Caco-2 (cell line): ENCODE measurements around the gene AXIN1. TPM values are rescaled to one million over a fixed set of nuclear protein-coding genes. Genes with fewer than 3 reads are reported as not detected.
"Not testable (repeated sequence)": the region's sequence is repeated elsewhere in the genome, so short reads cannot be mapped to it uniquely, and the experiment has no call there.

Experiments
- BruUV-seq: library from RNA; stranded (reverse); fragments of 400-500 nt; replicated peaks from 2 replicates; lab custom pipeline; 2021; lab: Mats Ljungman, UMichigan
- CTCF ChIA-PET: fragments of 300-600 bp; sonication (Branson Sonifier 250); formaldehyde crosslinking; loops from one replicate; lab custom pipeline; 2022; ENCODE audit warnings: antibody characterized with exemption; lab: Charles Lee
- POLR2A ChIA-PET: fragments of 300-600 bp; sonication (Branson Sonifier 250); formaldehyde crosslinking; loops from one replicate; lab custom pipeline; 2022; ENCODE audit warnings: antibody characterized with exemption; lab: Charles Lee
- DNase-seq, 2 experiments: peaks; one replicate each; pipeline versions ENCODE4 v3.0.0 to v3.0.0-alpha.2; 2020 to 2022
- H3K27me3 ChIP-seq: replicated peaks from 2 replicates; pipeline ENCODE4 v1.6.0; 2011; ENCODE audit warnings: low read length; ENCODE audit not compliant: control insufficient read depth, insufficient read depth
- H3K36me3 ChIP-seq: 2 replicates; pipeline ENCODE4 v1.5.1; 2011; ENCODE audit warnings: low read length; ENCODE audit not compliant: control insufficient read depth, insufficient read depth
- H3K4me1 ChIP-seq: fragments of 250-450 bp; sonication (Bioruptor Pico); 2 replicates; pipeline ENCODE4 v1.5.1; 2020; ENCODE audit warnings: mild to moderate bottlenecking
- H3K4me3 ChIP-seq: 2 replicates; pipeline ENCODE4 v1.5.1; 2011; ENCODE audit warnings: low read depth, mild to moderate bottlenecking, control low read depth, low read length
- H3K9me3 ChIP-seq: fragments of 250-450 bp; sonication (Bioruptor Pico); 2 replicates; pipeline ENCODE4 v1.5.1; 2020; ENCODE audit warnings: mild to moderate bottlenecking, moderate library complexity
- H3K27ac Mint-ChIP-seq: one replicate; pipeline ENCODE4 v1.8.0; 2022; ENCODE audit warnings: mixed read lengths; ENCODE audit not compliant: unreplicated experiment
- H3K27me3 Mint-ChIP-seq: one replicate; pipeline ENCODE4 v1.8.0; 2022; ENCODE audit warnings: mixed read lengths; ENCODE audit not compliant: insufficient read depth, unreplicated experiment
- H3K36me3 Mint-ChIP-seq: one replicate; pipeline ENCODE4 v1.8.0; 2022; ENCODE audit warnings: mild to moderate bottlenecking, mixed read lengths; ENCODE audit not compliant: insufficient read depth, unreplicated experiment
- H3K4me1 Mint-ChIP-seq: one replicate; pipeline ENCODE4 v1.8.0; 2022; ENCODE audit warnings: low read depth, mixed read lengths; ENCODE audit not compliant: unreplicated experiment
- H3K4me3 Mint-ChIP-seq: one replicate; pipeline ENCODE4 v1.8.0; 2022; ENCODE audit warnings: mild to moderate bottlenecking, moderate library complexity, mixed read lengths; ENCODE audit not compliant: unreplicated experiment
- H3K9me3 Mint-ChIP-seq: one replicate; pipeline ENCODE4 v1.8.0; 2022; ENCODE audit warnings: mixed read lengths; ENCODE audit not compliant: unreplicated experiment
- intact Hi-C: fragments of 100-400 bp; cut with micrococcal nuclease; formaldehyde crosslinking; loops from one replicate; pipeline ENCODE4 v1.10.0; 2022; ENCODE audit not compliant: unreplicated experiment
- total RNA-seq: library from RNA; stranded (reverse); gene quantifications from 2 replicates; pipeline ENCODE4 v1.2.3, GENCODE V29; 2022
- TF ChIP-seq, protein P1 (sequence below), 2 experiments: fragments of 200-600 bp in 1 of 2; IDR thresholded peaks; 1 replicate in 1 of 2; 2 replicates in 1 of 2; pipeline versions ENCODE4 v1.5.1 to v1.8.0; 2011 to 2022; ENCODE audit warnings: antibody characterized with exemption in 1 of 2, control low read depth in 1 of 2, inconsistent platforms in 1 of 2, low read depth in 1 of 2, low read length in 1 of 2, mild to moderate bottlenecking in 1 of 2, moderate library complexity in 1 of 2; ENCODE audit not compliant: insufficient read depth in 1 of 2, severe bottlenecking in 1 of 2, unreplicated experiment in 1 of 2

The AXIN1 gene
- total RNA-seq, 1 experiment from 2014 or later, result 34.5 TPM

DNA sequence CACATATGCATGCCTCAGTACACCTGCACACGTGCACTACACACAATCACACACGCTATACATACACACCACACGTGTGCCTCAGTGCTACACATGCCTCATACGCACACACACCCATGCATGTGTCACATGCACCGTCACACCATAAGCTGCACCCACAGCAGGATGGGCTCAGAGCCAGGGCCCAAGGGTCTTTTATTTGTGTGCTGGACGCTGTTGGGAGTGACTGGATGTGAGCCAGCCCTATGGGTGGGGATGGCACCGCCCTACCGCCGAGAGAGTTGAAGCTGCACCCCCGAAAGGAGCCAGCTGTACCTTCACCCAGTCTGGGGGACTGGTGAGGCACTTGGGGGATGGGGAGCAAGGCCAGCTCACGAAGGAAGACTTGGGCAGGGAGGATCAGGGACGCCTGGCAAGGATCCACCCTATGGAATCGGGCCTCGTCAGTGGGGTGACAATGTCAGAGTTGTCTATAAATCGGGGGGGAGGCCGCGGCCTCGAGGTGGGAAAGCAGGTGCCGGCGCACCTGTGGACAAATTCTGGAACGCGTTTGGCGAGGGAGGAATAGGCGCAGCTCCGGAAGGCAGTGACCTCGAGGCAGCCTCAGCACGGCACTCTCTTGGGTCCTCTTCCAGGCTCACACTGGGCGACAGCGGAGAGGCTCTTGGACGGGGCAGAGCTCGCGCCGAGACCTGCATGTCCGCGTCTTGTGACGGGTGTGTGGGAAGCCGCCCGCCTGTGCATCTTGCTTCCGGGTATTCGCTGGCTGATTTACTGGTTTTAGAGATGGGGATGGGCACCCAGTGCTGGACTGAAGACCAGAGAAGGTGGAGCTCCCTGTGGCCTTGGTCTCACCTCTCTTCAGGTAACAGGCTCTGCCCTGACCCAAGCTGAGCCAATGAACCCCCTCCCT is 84.1 kb downstream of the AXIN1 start:
- H3K27ac Mint-ChIP-seq, result no peak overlapping the region
- intact Hi-C loops, result no loop called here
- ChIA-PET POLR2A (no interaction called here), CTCF (no interaction called here)
- TF ChIP-seq, protein P1, sequence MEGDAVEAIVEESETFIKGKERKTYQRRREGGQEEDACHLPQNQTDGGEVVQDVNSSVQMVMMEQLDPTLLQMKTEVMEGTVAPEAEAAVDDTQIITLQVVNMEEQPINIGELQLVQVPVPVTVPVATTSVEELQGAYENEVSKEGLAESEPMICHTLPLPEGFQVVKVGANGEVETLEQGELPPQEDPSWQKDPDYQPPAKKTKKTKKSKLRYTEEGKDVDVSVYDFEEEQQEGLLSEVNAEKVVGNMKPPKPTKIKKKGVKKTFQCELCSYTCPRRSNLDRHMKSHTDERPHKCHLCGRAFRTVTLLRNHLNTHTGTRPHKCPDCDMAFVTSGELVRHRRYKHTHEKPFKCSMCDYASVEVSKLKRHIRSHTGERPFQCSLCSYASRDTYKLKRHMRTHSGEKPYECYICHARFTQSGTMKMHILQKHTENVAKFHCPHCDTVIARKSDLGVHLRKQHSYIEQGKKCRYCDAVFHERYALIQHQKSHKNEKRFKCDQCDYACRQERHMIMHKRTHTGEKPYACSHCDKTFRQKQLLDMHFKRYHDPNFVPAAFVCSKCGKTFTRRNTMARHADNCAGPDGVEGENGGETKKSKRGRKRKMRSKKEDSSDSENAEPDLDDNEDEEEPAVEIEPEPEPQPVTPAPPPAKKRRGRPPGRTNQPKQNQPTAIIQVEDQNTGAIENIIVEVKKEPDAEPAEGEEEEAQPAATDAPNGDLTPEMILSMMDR (IDR thresholded peaks at IDR 0.05; ENCODE audit: insufficient read depth in 1 of 2, low read depth in 1 of 2, low read length in 1 of 2, severe bottlenecking in 1 of 2, unreplicated experiment in 1 of 2), result no peak
- Histone ChIP-seq H3K36me3 (no peaks in the 10 kb centered on the region), H3K4me1 (no peaks in the 10 kb centered on the region), H3K4me3 (no peak overlapping the region), H3K9me3 (no peaks in the 10 kb centered on the region), H3K27me3 (no peaks in the 10 kb centered on the region)
- H3K27me3 Mint-ChIP-seq, result no peaks in the 10 kb centered on the region
- DNase-seq, result peak in 1 of 2 experiments; percentile 28
- no TSS peak for BruUV-seq
- peaks cover 4% of the 10 kb centered on the region for H3K36me3 Mint-ChIP-seq
- H3K4me3 Mint-ChIP-seq, result no peak overlapping the region
- H3K9me3 Mint-ChIP-seq, result no peaks in the 10 kb centered on the region
- H3K4me1 Mint-ChIP-seq, result no peaks in the 10 kb centered on the region

DNA sequence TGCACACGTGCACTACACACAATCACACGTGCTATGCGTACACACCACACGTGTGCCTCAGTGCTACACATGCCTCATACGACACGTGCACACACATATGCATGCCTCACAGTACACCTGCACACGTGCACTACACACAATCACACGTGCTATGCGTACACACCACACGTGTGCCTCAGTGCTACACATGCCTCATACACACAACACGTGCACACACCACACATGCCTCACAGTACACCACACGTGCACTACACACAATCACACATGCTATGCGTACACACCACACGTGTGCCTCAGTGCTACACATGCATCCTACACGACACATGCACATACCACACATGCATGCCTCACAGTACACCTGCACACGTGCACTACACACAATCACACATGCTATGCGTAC is 85.0 kb downstream of the AXIN1 start:
- H3K27me3 Mint-ChIP-seq, H3K36me3 Mint-ChIP-seq, H3K4me1 ChIP-seq, H3K9me3 Mint-ChIP-seq, H3K4me3 Mint-ChIP-seq, CTCF ChIA-PET, H3K27ac Mint-ChIP-seq, H3K27me3 ChIP-seq, intact Hi-C loops, H3K4me3 ChIP-seq, H3K9me3 ChIP-seq, H3K36me3 ChIP-seq, POLR2A ChIA-PET, BruUV-seq, DNase-seq, H3K4me1 Mint-ChIP-seq: not testable (repeated sequence)

DNA sequence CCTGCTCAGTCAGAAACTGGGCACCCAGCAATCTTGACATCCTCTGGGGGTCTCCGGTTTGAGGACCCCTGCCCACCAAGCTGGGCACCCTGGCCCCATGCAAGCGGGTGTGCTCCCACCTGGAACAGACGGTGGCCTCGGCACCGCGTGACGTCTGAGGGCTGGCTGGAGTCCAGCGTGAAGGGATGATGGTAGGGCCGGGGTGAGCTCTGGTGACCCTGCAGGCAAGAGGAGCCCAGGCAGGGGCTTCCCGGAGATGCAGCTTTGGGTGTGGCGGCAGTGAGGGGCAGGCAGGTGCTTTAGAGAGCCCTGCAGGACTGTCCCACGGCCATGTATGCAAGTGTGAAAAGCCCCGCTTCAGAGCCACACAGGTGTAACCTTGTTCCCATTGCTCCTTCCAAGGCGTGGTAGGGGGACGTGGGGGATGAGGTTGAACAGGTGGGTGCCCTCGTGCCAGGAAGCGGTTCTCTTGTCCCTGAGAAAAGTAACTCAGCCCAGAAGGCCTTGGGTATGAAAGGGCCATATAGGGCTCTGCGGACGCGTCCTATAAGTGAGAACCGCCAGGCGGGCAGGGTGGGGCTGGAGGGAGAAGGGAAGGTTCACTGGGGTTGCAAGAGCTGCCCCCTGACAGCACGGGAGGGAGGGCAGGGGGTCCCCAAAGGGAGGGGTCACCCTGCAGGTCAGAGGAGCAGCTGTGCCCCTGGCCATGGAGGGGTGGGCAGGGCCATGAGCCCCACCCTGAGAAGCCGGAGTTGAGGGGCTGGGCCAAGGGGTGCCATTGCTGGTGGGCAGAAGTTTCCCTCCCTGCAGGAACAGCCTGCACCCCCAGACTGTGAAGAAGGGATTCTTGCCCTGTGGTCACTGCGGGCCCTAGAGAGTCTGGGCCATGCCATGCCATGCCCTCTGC is 86.0 kb downstream of the AXIN1 start:
- ChIA-PET POLR2A (no interaction called here), CTCF (no interaction called here)
- H3K27me3 Mint-ChIP-seq, result no peaks in the 10 kb centered on the region
- H3K36me3 Mint-ChIP-seq, result peaks cover 8% of the 10 kb centered on the region
- Histone ChIP-seq H3K9me3 (no peaks in the 10 kb centered on the region), H3K4me3 (no peak overlapping the region), H3K4me1 (no peaks in the 10 kb centered on the region), H3K27me3 (no peaks in the 10 kb centered on the region), H3K36me3 (no peaks in the 10 kb centered on the region)
- TF ChIP-seq, protein P1 (IDR thresholded peaks at IDR 0.05; ENCODE audit: insufficient read depth in 1 of 2, low read depth in 1 of 2, low read length in 1 of 2, severe bottlenecking in 1 of 2, unreplicated experiment in 1 of 2), result no peak
- DNase-seq, result no peak
- H3K27ac Mint-ChIP-seq, result no peak overlapping the region
- BruUV-seq, result no TSS peak
- H3K4me1 Mint-ChIP-seq, result no peaks in the 10 kb centered on the region
- no peak overlapping the region for H3K4me3 Mint-ChIP-seq
- intact Hi-C loops, result no loop called here
- no peaks in the 10 kb centered on the region for H3K9me3 Mint-ChIP-seq
